Embryonic facial prominence (tissue), 1 donor: ENCODE measurements around the gene WDR33.

Experiments
- DNase-seq: peaks from one replicate; pipeline ENCODE4 v3.0.0-alpha.2; 2016; ENCODE audit errors: extremely low spot score

The WDR33 gene

GRCh38 chr2:127655209-127656073 lies 155.5 kb downstream of the WDR33 start:
- DNase-seq = no peak

GRCh38 chr2:127654838-127655175 lies 156.2 kb downstream of the WDR33 start:
- no peak for DNase-seq

GRCh38 chr2:127654084-127654837 lies 156.7 kb downstream of the WDR33 start:
- no peak for DNase-seq

GRCh38 chr2:127653421-127654083 lies 157.4 kb downstream of the WDR33 start:
- no peak for DNase-seq

- no peak for DNase-seq
These were observed 158.1 kb downstream of the WDR33 start for GRCh38 chr2:127652786-127653357.

- DNase-seq = no peak
These were observed 158.9 kb downstream of the WDR33 start for GRCh38 chr2:127651971-127652550.

- DNase-seq = no peak
These were observed 159.6 kb downstream of the WDR33 start for GRCh38 chr2:127651381-127651809.
